HG03175 (cell line): Measurements from ENCODE around the gene ERCC6L.
A peak's percentile ranks its signal among the peaks of the same experiment; 100 is the strongest.

Source experiments
- ATAC-seq: cut with Tn5 transposase; IDR thresholded peaks from one replicate; pipeline ENCODE4 v1.9.1; 2021; ENCODE audit warnings: mild to moderate bottlenecking, moderate library complexity; ENCODE audit not compliant: unreplicated experiment

ERCC6L gene, protein sequence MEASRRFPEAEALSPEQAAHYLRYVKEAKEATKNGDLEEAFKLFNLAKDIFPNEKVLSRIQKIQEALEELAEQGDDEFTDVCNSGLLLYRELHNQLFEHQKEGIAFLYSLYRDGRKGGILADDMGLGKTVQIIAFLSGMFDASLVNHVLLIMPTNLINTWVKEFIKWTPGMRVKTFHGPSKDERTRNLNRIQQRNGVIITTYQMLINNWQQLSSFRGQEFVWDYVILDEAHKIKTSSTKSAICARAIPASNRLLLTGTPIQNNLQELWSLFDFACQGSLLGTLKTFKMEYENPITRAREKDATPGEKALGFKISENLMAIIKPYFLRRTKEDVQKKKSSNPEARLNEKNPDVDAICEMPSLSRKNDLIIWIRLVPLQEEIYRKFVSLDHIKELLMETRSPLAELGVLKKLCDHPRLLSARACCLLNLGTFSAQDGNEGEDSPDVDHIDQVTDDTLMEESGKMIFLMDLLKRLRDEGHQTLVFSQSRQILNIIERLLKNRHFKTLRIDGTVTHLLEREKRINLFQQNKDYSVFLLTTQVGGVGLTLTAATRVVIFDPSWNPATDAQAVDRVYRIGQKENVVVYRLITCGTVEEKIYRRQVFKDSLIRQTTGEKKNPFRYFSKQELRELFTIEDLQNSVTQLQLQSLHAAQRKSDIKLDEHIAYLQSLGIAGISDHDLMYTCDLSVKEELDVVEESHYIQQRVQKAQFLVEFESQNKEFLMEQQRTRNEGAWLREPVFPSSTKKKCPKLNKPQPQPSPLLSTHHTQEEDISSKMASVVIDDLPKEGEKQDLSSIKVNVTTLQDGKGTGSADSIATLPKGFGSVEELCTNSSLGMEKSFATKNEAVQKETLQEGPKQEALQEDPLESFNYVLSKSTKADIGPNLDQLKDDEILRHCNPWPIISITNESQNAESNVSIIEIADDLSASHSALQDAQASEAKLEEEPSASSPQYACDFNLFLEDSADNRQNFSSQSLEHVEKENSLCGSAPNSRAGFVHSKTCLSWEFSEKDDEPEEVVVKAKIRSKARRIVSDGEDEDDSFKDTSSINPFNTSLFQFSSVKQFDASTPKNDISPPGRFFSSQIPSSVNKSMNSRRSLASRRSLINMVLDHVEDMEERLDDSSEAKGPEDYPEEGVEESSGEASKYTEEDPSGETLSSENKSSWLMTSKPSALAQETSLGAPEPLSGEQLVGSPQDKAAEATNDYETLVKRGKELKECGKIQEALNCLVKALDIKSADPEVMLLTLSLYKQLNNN

DNA sequence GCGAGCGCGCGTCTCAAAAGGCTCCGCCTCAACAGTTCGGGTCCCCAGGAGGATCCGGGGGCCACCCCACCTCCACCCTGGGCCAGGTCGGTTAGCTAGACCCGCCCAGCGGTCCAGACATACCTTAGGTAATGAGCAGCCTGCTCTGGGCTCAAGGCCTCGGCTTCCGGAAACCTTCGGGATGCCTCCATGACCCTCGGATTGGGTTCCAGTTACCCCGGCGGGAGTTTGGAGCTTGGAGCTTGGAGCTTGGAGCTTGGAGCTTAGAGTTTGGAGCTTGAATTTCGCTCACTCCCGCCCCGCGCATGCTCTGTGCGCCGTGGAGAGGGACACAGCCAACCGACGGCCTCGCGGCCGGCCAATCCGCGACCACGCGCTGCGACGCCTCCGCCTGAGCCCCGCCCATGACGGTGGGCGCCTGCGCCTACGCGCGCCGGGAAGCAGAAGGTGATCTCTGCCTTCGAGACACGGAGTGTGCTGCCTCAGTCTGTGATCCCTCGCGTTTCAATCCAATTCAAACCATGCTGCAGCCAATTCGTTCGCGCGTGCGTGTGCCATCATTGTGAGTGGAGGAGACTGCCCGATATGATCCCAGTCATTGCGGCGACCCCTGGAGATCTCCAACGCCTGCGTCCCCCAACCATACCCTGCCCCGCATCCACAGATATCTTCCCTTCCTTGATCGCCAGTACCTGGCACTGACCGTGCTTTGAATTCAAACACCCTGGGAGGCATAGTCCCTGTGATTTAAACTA is at the start of gene ERCC6L:
ERCC6L (minus strand) TSS at position 307 of the 755 bp plus-strand sequence; CDS start at position 191, 116 bp downstream.
- peak; percentile 98 for ATAC-seq

DNA sequence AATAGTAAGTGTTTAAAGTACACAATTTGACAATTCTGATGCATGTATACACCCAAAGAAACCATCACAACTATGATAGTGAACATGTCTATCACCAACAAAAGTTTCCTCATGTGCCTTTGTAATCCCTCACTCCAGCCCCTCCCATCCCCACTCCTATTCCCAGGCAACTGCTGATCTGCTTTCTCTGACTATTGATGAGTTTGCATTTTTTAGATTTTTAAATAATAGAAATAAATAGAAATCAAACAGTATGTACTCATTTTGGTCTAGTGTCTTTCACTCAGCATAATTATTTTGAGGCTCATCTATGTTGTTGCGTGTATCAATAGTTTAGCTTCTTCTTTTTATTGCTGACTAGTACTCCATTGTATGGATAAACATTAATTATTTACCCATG is 43.5 kb upstream of the ERCC6L start:
- ATAC-seq = no peak

DNA sequence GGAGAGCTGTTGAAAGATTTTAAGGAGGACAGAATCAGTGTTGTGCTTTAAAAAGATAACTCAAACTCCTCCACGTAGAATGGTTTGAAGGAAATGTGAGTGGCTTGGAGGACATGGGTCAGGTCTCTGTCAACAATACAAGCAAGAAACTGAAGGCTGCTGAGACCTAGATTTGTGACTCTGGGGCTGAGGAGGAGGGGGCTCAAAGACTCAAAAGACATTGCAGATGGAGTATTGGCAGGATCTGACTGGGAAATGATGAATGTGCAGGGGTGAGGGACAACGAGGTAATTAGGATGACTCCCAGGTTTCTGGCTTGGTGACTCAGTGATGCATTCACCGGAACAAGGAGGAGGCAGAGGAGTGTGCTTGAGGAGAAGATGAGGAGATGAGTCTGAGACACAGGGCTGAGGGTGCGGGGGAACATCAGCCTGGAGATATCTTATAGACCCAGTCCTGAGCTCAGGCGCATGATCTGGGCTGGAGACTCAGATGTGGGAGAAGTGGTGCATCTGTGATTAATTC is 41.6 kb upstream of the ERCC6L start:
- no peak for ATAC-seq

DNA sequence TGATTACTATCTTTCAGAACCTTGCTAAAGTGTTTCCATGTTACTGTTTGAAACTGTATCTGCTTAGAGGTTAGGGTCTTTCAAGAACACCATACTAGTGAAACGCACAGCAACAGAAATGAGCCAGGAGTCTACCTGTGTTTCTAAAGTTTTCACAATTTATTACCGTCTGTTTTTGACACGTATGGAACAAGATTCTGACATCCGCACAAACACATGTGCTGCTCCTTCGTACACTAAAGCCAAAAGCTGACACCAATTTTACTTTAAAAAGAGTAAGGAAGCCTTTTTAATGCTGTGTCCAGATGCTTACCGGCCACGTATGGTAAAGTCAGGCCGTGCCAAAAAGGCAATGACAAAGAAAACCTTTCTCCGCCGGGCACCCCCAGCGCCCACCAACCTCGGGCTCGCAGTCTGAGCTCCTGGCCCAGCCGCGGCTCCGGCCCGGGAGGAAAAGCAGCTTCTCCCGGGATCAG is 37.7 kb upstream of the ERCC6L start:
- ATAC-seq = no peak

DNA sequence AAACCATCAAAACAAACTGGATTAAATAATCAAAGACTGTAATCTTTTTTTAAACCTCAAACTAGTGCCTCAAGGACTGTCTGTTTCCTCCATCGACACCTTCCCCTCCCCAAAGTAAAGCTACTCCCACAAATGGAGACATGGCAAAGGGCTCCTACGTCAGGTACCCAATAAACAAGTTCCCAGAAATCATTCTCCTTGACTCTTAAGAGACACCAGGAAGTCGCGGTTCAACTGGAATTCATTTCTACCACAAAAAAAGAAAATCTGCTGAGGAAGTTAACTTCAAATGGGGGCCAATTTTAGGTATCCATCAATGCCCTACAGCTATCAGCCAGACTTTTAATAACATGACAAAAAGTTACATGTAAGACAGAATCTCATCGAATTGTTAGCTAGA is 35.7 kb upstream of the ERCC6L start:
- no peak for ATAC-seq

DNA sequence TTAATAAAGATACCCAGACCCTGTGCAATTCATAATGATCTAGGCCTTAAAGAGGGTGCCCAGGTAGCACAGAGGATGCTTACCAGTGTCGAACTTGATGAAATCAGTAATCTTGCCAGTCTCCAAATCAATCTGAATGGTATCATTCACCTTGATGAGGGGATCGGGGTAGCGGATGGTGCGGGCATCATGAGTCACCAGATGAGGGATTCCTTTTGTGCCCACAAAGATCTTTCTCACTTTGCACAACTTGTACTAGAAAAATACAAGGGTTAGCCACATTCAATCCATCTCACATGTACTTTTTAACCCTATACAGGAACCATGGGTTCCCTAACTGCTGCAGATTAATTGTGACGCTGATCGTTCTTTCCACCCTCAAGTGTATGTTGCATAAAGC is 34.9 kb upstream of the ERCC6L start:
- ATAC-seq = no peak

DNA sequence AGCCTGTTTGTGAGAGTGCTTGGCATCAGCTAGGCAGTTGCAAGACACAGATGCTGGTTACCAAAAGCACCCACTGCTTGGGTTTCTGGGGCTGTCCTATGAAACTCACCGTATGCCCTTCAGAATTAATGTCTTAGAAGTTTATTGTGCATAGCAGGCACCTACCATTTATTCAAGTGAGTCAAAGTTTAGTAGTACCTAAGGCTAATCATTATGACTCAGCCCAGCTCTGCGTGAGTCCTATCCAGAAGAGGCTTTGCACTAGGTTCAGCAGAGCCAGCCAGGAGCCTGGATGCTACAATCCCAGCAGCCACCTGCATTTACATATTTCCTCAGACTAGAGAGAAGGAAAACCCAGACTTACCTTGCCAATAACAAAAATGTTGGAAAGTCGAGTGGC is 34.0 kb upstream of the ERCC6L start:
- ATAC-seq = no peak

DNA sequence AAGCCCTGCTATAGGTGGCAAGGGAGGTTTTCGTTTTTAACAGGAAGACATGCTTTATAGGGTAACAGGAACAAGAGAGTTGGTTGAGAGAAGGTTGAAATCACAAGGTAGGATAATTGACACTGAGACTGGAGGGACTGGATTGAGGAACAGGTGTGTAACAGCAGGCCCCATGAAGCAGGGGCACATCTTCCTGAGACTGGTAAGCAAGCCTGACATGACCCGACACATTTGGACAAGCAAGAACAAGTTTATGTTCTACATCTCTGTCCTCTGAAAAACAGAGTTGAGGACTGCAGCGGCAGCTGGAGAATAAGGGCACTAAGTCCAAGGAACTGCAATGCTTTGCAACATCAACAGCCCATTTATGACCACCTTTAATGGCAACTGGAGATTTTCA is 33.0 kb upstream of the ERCC6L start:
- ATAC-seq = no peak

DNA sequence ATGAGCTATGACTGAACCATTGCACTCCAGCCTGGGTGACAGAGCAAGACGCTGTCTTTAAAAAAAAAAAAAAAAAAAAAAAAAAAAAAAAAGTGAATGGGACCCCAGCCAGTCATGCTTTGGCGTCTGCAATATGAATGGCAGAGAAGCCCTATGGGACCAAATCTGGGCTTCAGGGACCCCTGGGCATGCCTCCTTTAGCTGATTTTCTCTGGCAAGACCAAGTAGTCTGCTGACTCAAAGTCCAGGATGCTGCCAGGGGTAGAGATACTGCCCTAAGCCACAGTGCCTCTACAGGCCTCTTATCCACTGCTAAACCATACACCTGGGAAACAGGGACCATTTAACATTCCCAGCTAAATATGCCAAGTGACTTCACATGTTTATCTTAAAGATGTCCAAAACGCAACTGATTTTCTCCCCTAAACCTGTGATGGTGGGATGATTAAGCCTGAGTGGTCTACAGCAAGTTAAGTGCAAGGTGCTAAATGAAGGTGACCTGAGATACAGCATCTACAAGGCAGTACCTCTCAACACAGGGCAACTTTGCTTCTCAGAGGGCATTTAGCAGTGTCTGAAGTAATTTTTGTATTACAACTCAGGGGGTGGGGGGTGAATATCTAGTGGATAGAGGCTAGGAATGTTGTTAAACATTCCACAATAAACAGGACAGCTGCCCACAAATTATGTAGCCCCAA is 32.4 kb upstream of the ERCC6L start:
- ATAC-seq = no peak

DNA sequence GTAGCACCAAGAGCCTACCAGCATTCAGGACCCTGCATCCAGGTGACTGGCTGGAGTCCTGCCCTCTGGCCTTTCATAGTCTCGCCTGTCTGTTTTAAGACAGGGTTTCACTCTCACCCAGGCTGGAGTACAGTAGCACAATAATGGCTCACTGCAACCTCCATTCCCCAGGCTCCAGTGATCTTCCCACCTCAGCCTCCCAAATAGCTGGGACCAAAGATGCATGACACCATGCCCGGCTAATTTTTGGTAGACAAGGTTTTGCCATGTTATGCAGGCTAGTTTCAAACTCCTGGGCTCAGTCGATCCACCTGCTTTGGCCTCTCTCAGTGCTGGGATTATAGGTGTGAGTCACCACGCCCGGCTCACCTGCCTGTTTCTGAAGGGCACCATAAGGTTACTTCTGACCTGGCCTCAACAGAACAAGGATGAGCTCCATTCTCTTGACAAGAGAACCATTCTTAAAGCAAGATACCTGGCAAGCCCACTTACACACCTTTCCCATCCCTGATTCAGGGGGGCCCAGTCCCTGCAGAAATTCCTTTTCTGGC is 31.6 kb upstream of the ERCC6L start:
- no peak for ATAC-seq

DNA sequence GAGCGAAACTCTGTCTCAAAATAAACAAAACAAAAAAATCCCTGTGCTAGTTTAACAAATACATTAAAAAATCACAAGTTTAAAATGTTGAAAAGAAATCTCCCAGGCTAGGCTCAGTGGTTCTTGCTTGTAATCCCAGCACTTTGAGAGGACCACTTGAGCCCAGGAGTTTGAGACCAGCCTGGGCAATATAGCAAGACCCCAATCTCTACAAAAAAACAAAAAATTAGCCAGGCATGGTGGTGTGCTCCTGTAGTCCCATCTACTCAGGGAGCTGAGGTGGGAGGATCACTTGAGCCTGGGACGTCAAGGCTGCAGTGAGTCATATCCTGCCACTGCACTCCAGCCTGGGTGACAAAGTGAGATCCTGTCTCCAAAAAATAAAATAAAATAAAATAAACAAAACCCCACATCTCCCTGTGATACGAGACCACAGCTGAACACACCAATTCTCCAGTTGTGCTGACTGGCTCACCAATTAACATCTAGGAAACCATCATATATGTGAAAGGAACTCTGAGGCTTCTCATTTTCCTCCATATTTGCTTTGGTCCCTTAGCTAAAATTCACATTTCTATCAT is 30.9 kb upstream of the ERCC6L start:
- ATAC-seq = no peak

DNA sequence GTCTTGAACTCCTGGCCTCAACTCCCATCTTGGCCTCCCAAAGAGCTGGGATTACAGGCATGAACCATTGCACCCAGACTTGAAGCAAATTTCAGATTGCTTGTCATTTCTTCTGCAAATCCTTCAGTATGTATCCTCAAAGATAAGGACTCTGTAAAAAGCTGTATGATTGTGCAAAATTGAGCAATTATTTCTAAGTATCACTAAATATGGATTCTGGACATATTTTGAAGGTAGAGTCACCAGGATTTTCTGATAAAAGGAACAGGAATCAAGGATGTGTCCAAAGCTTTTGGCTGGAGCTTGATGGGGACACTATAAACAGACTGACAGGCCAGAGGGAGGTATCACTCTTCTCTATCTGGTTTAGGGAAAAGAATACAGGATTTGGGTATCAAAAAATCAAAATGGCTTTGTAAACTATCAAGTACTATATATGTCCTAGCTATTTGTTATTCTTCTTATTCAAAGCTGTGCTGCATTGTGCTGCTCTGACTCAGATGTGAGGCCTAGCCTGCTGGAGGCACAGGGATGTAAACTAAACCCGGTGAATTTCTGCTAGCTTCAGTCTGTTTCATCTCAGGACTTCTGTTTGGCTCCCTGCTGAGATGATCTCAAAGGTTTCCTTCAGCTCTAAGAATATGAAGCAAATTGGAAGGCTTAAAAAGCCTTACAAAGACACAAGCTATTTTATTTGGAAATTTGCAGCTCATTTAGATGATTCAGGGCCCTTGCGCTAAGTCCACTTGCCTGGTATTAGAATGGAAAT is 30.0 kb upstream of the ERCC6L start:
- ATAC-seq = no peak

DNA sequence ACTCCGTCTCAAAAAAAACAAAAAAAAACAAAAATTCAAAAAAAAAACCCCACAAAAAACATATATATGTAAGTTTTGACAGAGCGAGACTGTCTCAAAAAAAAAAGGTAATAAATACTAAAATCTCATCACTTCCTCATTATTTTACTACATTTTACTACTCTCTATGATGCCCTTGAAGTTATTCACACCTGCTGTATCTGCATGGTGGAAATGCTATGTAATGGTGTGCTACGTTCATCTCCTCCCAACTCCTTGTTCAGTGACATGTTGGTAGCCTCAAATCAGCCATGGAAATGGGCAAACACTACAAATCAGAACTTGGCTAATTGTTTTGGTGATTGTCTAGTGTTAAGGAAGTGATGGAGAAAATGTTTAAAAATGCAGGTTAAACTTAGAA is 26.4 kb upstream of the ERCC6L start:
- no peak for ATAC-seq

DNA sequence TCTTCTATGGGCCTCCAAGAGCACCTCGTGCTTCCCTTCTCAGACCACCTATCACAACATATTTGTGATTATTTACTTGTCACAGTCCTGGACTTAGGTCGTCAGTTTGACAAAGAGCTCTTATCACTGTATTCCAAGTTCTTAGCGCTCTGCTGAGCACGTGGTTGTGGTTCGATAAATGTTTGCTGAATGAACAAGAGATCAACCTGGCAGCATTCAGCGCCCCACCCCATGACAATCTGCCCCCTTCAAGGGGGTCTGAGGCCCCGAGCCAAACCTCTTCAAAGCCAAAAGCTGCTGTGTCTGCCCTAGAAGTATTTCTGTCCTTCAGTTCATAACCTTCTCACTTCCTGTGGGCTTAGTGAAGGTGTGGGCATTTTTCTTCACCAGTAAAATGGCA is 23.2 kb upstream of the ERCC6L start:
- ATAC-seq = no peak

DNA sequence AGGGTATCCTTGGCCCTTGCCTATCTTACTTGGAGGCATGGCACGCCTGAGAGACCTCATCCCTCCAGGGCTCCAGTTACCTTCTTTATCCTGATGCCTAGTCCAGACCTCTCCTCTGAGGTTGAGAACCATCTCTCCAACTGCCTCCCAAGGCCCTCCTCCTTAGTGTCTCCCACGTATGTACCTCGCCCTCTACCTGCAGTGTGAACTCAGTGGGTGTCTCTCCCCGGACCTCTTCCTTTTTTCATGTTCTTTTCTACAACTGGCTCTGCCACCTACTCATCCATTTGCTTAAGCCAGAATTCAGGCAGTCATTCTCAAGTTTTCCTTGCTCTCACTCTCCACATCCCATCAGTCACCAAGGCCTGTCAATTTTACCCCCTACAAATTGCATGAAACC is 21.6 kb upstream of the ERCC6L start:
- no peak for ATAC-seq

DNA sequence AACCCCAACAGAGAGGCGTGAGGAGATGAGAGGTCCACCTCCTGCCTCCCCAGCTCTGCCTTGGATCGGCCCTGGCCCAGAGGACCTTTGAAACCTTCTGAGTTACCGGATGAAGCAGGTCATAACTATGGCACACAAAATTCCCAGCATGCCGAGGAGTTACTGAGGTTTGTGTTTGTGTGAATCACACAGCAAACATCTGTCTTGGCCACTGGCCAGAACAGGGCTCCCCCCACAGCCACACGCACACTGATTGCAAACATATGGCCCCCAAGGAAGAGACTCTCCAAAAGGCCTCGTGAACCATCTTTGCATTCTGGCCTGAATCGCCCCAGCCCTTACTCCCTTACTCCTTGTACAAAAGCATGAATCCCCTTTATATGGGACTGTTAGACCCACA is 19.3 kb upstream of the ERCC6L start:
- ATAC-seq = no peak

DNA sequence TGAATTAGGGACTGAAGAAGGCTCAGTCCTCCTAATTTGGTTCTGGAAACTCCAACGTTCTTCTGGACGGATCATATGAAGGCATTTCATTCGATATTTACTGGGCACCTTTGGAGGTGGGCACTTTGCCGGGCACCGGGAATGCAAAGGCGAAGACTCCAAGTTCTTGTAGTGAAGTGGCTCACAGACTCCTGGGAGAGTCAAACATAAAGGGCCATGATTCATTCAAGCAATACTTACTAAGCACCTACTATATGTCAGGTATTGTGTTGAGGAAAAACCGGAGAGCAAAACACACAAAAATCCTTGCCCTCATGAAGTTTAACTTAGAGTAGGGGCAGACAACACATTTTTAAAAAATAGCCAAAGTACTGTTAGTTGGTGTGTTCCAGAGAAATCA is 17.0 kb upstream of the ERCC6L start:
- ATAC-seq = no peak

DNA sequence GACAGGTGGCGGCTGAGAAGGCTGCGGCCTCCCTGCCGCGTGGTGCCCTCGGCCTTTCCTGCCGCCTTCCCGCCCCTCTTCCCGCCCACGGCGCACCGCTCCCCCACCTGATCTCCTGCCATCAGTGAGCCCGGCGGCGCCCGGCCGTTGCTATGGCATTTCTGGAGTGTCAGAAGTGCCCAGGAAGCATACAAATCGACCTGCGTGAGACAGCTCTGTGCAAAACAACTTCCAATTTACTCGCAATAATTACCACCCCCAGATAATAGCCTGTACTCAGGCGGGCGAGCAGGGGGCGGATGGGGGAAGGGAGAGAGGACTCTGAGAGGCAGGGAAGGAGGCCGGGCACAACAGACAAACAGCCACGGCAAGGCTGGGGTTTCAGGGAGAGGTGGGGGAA is 16.6 kb upstream of the ERCC6L start:
- no peak for ATAC-seq
